ENCODE measurements around the gene CD68.

Gene CD68

GRCh38 chr17:7561028-7561575 is 18.3 kb upstream of the CD68 start:
- peak in 1 of 2 experiments; percentile 76 for DNase-seq (ENCODE audit: low read depth in 1 of 2, low spot score in 1 of 2)
- peak overlapping the region; percentile 85 for H3K27ac ChIP-seq (replicated peaks)
- H3K4me3 ChIP-seq (replicated peaks; ENCODE audit: insufficient read depth, low read length) = peak overlapping the region; percentile 74
- peak; percentile 26 for TF ChIP-seq CTCF (IDR thresholded peaks at IDR 0.05; ENCODE audit: insufficient read depth, low read length)
- TF ChIP-seq REST (IDR thresholded peaks at IDR 0.05; ENCODE audit: insufficient replicate concordance, low read depth) = no peak
- TF ChIP-seq GABPA (IDR thresholded peaks at IDR 0.05; ENCODE audit: low read depth) = no peak
- TF ChIP-seq POLR2AphosphoS5 (IDR thresholded peaks at IDR 0.05; ENCODE audit: low read depth) = no peak
- no peak for TF ChIP-seq SPI1 (IDR thresholded peaks at IDR 0.05; ENCODE audit: borderline replicate concordance, low read depth)
- no peaks in the 10 kb centered on the region for H3K27me3 ChIP-seq (ENCODE audit: insufficient read depth, poor library complexity, severe bottlenecking)

DNA sequence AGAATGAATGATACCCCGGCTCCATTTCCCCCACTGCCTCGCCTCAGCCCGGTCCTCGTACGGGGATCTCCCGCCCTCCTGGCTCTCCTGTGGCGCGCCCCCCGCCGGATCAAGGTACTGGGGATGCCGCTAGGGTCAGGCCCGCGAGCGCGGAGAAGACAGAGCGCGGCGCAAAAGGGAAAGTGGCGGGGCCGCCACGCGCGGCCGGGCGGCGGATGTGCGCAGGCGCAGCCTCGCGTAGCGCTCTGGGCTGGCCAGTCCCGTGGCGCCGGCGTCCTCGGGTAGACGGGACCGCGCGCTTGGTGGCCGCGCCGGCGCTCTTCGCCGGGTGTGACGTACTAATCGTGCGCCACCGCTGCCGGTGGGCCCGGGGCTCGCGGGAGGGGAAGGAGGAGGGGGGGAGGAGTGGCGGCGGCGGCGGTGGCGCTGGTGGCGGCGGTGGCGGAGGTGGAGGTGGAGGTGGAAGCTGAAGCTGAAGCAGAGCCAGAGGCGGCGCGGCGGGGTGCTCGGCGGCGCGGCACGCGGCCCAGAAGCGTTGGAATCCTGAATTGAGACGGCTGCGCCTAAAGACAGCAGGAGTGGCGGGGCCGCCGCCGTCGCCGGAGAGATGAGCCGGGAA is 17.7 kb upstream of the CD68 start, which contains the start of gene SENP3:
Gene SENP3, plus strand, starts transcription at position 331 of the 619 bp plus-strand sequence. CDS start 1,158 bp downstream, outside the sequence.
- peak; percentile 37; the same call in 1 of the 2 replicates for TF ChIP-seq POLR2AphosphoS5 (IDR thresholded peaks at IDR 0.05; ENCODE audit: low read depth)
- no peak for TF ChIP-seq GABPA (IDR thresholded peaks at IDR 0.05; ENCODE audit: low read depth)
- H3K4me3 ChIP-seq (replicated peaks; ENCODE audit: insufficient read depth, low read length) = peak within 1 kb of the TSS; percentile 74
- H3K27ac ChIP-seq (replicated peaks) = peak within 1 kb of the TSS; percentile 85
- no peaks in the 10 kb centered on the region for H3K27me3 ChIP-seq (ENCODE audit: insufficient read depth, poor library complexity, severe bottlenecking)
- DNase-seq (ENCODE audit: low read depth in 1 of 2, low spot score in 1 of 2) = peak in 1 of 2 experiments; percentile 74

DNA sequence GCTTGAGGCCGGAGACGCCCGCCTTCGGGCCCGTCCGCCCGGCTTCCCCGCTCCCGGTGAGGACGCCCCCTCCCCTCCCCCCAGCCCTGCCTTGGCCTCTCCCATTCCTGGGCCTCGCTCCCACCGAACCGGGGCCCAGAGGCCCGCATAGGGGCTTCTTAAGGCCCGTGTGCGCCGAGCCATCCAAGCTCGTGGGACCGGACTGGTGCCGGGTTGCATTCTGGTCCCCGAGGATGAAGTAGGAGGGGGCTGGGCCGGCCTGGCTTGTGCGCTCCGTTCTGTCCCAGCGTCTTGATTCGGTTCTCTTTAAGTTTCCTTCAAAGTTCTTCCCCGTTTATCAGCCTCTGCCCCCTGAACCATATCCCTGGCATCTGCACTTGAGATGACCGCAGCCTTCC is 17.2 kb upstream of the CD68 start:
- no peak for TF ChIP-seq SPI1 (IDR thresholded peaks at IDR 0.05; ENCODE audit: borderline replicate concordance, low read depth)
- TF ChIP-seq CTCF (IDR thresholded peaks at IDR 0.05; ENCODE audit: insufficient read depth, low read length) = no peak
- no peak for TF ChIP-seq GABPA (IDR thresholded peaks at IDR 0.05; ENCODE audit: low read depth)
- TF ChIP-seq POLR2AphosphoS5 (IDR thresholded peaks at IDR 0.05; ENCODE audit: low read depth) = no peak
- no peak for TF ChIP-seq REST (IDR thresholded peaks at IDR 0.05; ENCODE audit: insufficient replicate concordance, low read depth)
- no peaks in the 10 kb centered on the region for H3K27me3 ChIP-seq (ENCODE audit: insufficient read depth, poor library complexity, severe bottlenecking)
- peak overlapping the region; percentile 85 for H3K27ac ChIP-seq (replicated peaks)
- peak overlapping the region; percentile 74 for H3K4me3 ChIP-seq (replicated peaks; ENCODE audit: insufficient read depth, low read length)
- DNase-seq (ENCODE audit: low read depth in 1 of 2, low spot score in 1 of 2) = no peak

DNA sequence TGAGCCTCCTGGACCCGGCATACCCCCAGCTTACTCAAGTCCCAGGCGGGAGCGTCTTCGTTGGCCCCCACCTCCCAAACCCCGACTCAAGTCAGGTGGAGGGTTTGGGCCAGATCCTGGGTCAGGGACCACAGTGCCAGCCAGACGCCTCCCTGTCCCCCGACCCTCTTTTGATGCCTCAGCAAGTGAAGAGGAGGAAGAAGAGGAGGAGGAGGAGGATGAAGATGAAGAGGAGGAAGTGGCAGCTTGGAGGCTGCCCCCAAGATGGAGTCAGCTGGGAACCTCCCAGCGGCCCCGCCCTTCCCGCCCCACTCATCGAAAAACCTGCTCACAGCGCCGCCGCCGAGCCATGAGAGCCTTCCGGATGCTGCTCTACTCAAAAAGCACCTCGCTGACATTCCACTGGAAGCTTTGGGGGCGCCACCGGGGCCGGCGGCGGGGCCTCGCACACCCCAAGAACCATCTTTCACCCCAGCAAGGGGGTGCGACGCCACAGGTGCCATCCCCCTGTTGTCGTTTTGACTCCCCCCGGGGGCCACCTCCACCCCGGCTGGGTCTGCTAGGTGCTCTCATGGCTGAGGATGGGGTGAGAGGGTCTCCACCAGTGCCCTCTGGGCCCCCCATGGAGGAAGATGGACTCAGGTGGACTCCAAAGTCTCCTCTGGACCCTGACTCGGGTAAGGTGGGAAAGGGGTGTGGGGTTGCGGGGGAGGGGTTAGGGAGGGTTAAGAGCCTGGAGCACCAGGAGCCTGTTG is 16.1 kb upstream of the CD68 start:
- Histone ChIP-seq H3K4me3 (replicated peaks; ENCODE audit: insufficient read depth, low read length) (peak overlapping the region; percentile 74), H3K27me3 (ENCODE audit: insufficient read depth, poor library complexity, severe bottlenecking) (no peaks in the 10 kb centered on the region), H3K27ac (replicated peaks) (no peak overlapping the region)
- no peak for TF ChIP-seq GABPA (IDR thresholded peaks at IDR 0.05; ENCODE audit: low read depth)
- no peak for TF ChIP-seq SPI1 (IDR thresholded peaks at IDR 0.05; ENCODE audit: borderline replicate concordance, low read depth)
- TF ChIP-seq POLR2AphosphoS5 (IDR thresholded peaks at IDR 0.05; ENCODE audit: low read depth) = no peak
- no peak for DNase-seq (ENCODE audit: low read depth in 1 of 2, low spot score in 1 of 2)

Data from HL-60 (cell line).